ENCODE results near the gene BPIFB6. TPM values are rescaled to one million over a fixed set of nuclear protein-coding genes. Genes with fewer than 3 reads are reported as not detected.

The BPIFB6 gene
- total RNA-seq, 1 donor from 2014 or later = not detected

- Histone ChIP-seq H3K36me3 (ENCODE audit: control insufficient read depth, insufficient read depth, low read length) (no peaks in the 10 kb centered on the region), H3K4me3 (ENCODE audit: low read depth, low read length) (no peak overlapping the region), H3K27me3 (ENCODE audit: control insufficient read depth, insufficient read depth, low read length) (no peaks in the 10 kb centered on the region)
- TF ChIP-seq, protein P1, sequence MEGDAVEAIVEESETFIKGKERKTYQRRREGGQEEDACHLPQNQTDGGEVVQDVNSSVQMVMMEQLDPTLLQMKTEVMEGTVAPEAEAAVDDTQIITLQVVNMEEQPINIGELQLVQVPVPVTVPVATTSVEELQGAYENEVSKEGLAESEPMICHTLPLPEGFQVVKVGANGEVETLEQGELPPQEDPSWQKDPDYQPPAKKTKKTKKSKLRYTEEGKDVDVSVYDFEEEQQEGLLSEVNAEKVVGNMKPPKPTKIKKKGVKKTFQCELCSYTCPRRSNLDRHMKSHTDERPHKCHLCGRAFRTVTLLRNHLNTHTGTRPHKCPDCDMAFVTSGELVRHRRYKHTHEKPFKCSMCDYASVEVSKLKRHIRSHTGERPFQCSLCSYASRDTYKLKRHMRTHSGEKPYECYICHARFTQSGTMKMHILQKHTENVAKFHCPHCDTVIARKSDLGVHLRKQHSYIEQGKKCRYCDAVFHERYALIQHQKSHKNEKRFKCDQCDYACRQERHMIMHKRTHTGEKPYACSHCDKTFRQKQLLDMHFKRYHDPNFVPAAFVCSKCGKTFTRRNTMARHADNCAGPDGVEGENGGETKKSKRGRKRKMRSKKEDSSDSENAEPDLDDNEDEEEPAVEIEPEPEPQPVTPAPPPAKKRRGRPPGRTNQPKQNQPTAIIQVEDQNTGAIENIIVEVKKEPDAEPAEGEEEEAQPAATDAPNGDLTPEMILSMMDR (IDR thresholded peaks at IDR 0.05; ENCODE audit: insufficient read depth, low read length, poor library complexity, severe bottlenecking) = no peak
- DNase-seq (ENCODE audit: low read depth) = no peak
These were observed 8.6 kb upstream of the BPIFB6 start for GRCh38 chr20:33022694-33023438.

- H3K4me3 ChIP-seq (ENCODE audit: low read depth, low read length) = no peak overlapping the region
- TF ChIP-seq, protein P1 (IDR thresholded peaks at IDR 0.05; ENCODE audit: insufficient read depth, low read length, poor library complexity, severe bottlenecking) = no peak
- no peaks in the 10 kb centered on the region for H3K27me3 ChIP-seq (ENCODE audit: control insufficient read depth, insufficient read depth, low read length)
- no peaks in the 10 kb centered on the region for H3K36me3 ChIP-seq (ENCODE audit: control insufficient read depth, insufficient read depth, low read length)
- DNase-seq (ENCODE audit: low read depth) = no peak
These were observed 7.8 kb upstream of the BPIFB6 start for GRCh38 chr20:33023439-33024242.

DNA sequence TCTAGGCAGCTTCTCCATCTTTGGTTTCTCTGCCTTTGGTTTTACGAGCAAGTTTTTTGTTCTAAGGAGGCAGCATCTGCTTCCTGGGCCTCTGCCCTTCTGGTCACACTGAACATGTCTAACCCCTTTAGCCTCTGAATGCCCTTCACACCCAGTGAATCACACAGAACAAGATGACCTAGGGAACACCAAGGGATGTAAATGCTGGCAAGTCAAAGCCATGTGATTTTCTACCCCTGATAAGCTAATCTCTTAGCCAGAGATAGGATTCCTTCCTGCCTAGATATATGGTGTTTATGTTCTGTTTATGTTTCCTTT is 7.2 kb upstream of the BPIFB6 start:
- TF ChIP-seq, protein P1 (IDR thresholded peaks at IDR 0.05; ENCODE audit: insufficient read depth, low read length, poor library complexity, severe bottlenecking) = no peak
- H3K27me3 ChIP-seq (ENCODE audit: control insufficient read depth, insufficient read depth, low read length) = no peaks in the 10 kb centered on the region
- DNase-seq (ENCODE audit: low read depth) = no peak
- H3K4me3 ChIP-seq (ENCODE audit: low read depth, low read length) = no peak overlapping the region
- H3K36me3 ChIP-seq (ENCODE audit: control insufficient read depth, insufficient read depth, low read length) = no peaks in the 10 kb centered on the region

DNA sequence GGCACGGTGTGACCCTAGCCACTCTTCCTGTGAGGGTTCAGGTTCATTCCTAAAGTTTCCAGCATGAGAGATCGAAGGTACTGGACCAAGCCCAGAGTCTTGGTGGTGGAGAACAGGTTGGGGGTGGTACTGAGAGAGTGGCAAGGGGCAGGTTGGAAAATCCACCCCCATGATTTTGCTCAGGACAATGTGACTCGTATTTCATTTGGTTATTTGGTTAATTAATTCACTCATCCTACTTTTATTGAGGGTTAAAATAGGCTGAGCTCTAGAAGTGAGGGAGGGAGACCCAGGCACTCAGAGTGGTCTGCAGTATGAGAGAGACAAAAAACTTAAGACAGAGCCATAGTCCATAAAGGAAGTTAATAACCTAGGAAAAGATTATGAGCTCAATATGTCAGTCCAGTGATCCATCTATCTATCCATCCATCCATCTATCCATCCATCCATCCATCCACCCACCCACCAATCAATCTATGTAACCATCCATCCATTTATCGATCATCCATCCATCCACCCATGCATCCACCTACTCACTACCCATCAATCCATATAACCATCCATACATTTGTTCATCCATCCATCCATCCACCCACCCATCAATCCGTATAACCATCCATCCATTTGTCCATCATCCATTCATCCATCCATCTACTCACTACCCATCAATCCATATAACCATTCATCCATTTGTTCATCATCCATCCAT is 6.7 kb upstream of the BPIFB6 start:
- Histone ChIP-seq H3K27me3 (ENCODE audit: control insufficient read depth, insufficient read depth, low read length) (no peaks in the 10 kb centered on the region), H3K4me3 (ENCODE audit: low read depth, low read length) (no peak overlapping the region), H3K36me3 (ENCODE audit: control insufficient read depth, insufficient read depth, low read length) (no peaks in the 10 kb centered on the region)
- TF ChIP-seq, protein P1 (IDR thresholded peaks at IDR 0.05; ENCODE audit: insufficient read depth, low read length, poor library complexity, severe bottlenecking) = no peak
- DNase-seq (ENCODE audit: low read depth) = no peak

DNA sequence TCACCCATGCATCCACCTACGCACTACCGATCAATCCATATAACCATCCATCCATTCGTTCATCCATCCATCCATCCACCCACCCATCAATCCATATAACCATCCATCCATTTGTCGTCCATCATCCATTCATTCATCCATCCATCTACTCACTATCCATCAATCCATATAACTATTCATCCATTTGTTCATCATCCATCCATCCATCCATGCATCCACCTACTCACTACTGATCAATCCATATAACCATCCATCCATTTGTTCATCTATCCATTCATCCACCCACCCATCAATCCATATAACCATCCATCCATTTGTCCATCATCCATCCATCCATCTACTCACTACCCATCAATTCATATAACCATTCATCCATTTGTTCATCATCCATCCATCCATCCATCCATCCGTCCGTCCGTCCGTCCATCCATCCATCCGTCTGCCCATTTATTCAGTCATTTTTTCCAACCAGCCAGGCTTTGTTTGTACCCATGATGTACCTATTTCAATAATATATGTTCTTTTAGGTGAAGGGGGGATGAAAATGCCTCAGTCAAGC is 6.1 kb upstream of the BPIFB6 start:
- no peak for DNase-seq (ENCODE audit: low read depth)
- TF ChIP-seq, protein P1 (IDR thresholded peaks at IDR 0.05; ENCODE audit: insufficient read depth, low read length, poor library complexity, severe bottlenecking) = no peak
- no peaks in the 10 kb centered on the region for H3K36me3 ChIP-seq (ENCODE audit: control insufficient read depth, insufficient read depth, low read length)
- H3K4me3 ChIP-seq (ENCODE audit: low read depth, low read length) = no peak overlapping the region
- no peaks in the 10 kb centered on the region for H3K27me3 ChIP-seq (ENCODE audit: control insufficient read depth, insufficient read depth, low read length)

Measured in kidney epithelial cell (primary cell).